KOPT-K1 (cell line): ENCODE measurements around the gene PLPPR1.
"Not testable (repeated sequence)": the region's sequence is repeated elsewhere in the genome, so short reads cannot be mapped to it uniquely, and the experiment has no call there.

Source experiments
- H3K27ac ChIP-seq: fragments of 200-600 bp; sonication (generic); 2 replicates; pipeline ENCODE4 v1.5.1; 2016; ENCODE audit warnings: antibody characterized with exemption, mild to moderate bottlenecking, low read depth, low read length; ENCODE audit not compliant: poor library complexity, severe bottlenecking
- H3K36me3 ChIP-seq: fragments of 200-600 bp; sonication (generic); 2 replicates; pipeline ENCODE4 v1.5.1; 2017; ENCODE audit warnings: antibody characterized with exemption, mild to moderate bottlenecking, low read length, moderate library complexity; ENCODE audit not compliant: insufficient read depth
- H3K9me3 ChIP-seq: fragments of 200-600 bp; sonication (generic); 2 replicates; pipeline ENCODE4 v1.5.1; 2017; ENCODE audit warnings: antibody characterized with exemption, low read length, mild to moderate bottlenecking; ENCODE audit not compliant: insufficient read depth, poor library complexity, severe bottlenecking

PLPPR1 gene

GRCh38 chr9:101309139-101309538, 280.6 kb downstream of the PLPPR1 start:
- no peaks in the 10 kb centered on the region for H3K9me3 ChIP-seq
- no peak overlapping the region for H3K27ac ChIP-seq
- no peaks in the 10 kb centered on the region for H3K36me3 ChIP-seq

- no peaks in the 10 kb centered on the region for H3K36me3 ChIP-seq
- no peak overlapping the region for H3K27ac ChIP-seq
- H3K9me3 ChIP-seq = no peaks in the 10 kb centered on the region
These were observed 282.7 kb downstream of the PLPPR1 start for GRCh38 chr9:101311191-101311590.

GRCh38 chr9:101311758-101312420, 283.4 kb downstream of the PLPPR1 start:
- no peak overlapping the region for H3K27ac ChIP-seq
- H3K9me3 ChIP-seq = no peaks in the 10 kb centered on the region
- H3K36me3 ChIP-seq = no peaks in the 10 kb centered on the region

GRCh38 chr9:101312661-101313060, 284.1 kb downstream of the PLPPR1 start:
- Histone ChIP-seq H3K9me3 (no peaks in the 10 kb centered on the region), H3K27ac (no peak overlapping the region), H3K36me3 (no peaks in the 10 kb centered on the region)

- Histone ChIP-seq H3K36me3 (no peaks in the 10 kb centered on the region), H3K9me3 (no peaks in the 10 kb centered on the region), H3K27ac (no peak overlapping the region)
These were observed 286.6 kb downstream of the PLPPR1 start for GRCh38 chr9:101315112-101315450.

GRCh38 chr9:101317735-101318134, 289.2 kb downstream of the PLPPR1 start:
- Histone ChIP-seq H3K9me3 (no peaks in the 10 kb centered on the region), H3K27ac (no peak overlapping the region), H3K36me3 (no peaks in the 10 kb centered on the region)

- Histone ChIP-seq H3K27ac (no peak overlapping the region), H3K9me3 (no peaks in the 10 kb centered on the region), H3K36me3 (no peaks in the 10 kb centered on the region)
These were observed 294.6 kb downstream of the PLPPR1 start for GRCh38 chr9:101323129-101323528.

- H3K9me3 ChIP-seq = no peaks in the 10 kb centered on the region
- no peaks in the 10 kb centered on the region for H3K36me3 ChIP-seq
- H3K27ac ChIP-seq = no peak overlapping the region
These were observed 295.8 kb downstream of the PLPPR1 start for GRCh38 chr9:101324245-101324804.

- H3K27ac ChIP-seq = no peak overlapping the region
These were observed 296.5 kb downstream of the PLPPR1 start for GRCh38 chr9:101325053-101325452.

GRCh38 chr9:101326035-101326434, 297.5 kb downstream of the PLPPR1 start:
- H3K36me3 ChIP-seq = no peaks in the 10 kb centered on the region

More at GRCh38 chr9:101325053-101325452, 296.5 kb downstream of the PLPPR1 start:
- H3K36me3 ChIP-seq = no peaks in the 10 kb centered on the region
- no peaks in the 10 kb centered on the region for H3K9me3 ChIP-seq

GRCh38 chr9:101326501-101326900, 298.0 kb downstream of the PLPPR1 start:
- Histone ChIP-seq H3K9me3 (no peaks in the 10 kb centered on the region), H3K27ac (no peak overlapping the region), H3K36me3 (no peaks in the 10 kb centered on the region)

More at GRCh38 chr9:101326035-101326434, 297.5 kb downstream of the PLPPR1 start:
- H3K9me3 ChIP-seq = no peaks in the 10 kb centered on the region
- no peak overlapping the region for H3K27ac ChIP-seq

- not testable (repeated sequence) for H3K27ac ChIP-seq, H3K36me3 ChIP-seq, H3K9me3 ChIP-seq
These were observed 298.9 kb downstream of the PLPPR1 start for GRCh38 chr9:101327422-101327909.

GRCh38 chr9:101332362-101332761, 303.8 kb downstream of the PLPPR1 start:
- H3K9me3 ChIP-seq = no peaks in the 10 kb centered on the region
- H3K36me3 ChIP-seq = no peaks in the 10 kb centered on the region
- no peak overlapping the region for H3K27ac ChIP-seq

- no peak overlapping the region for H3K27ac ChIP-seq
- no peaks in the 10 kb centered on the region for H3K9me3 ChIP-seq
- H3K36me3 ChIP-seq = no peaks in the 10 kb centered on the region
These were observed 305.0 kb downstream of the PLPPR1 start for GRCh38 chr9:101333490-101333889.

- Histone ChIP-seq H3K27ac (no peak overlapping the region), H3K36me3 (no peaks in the 10 kb centered on the region), H3K9me3 (no peaks in the 10 kb centered on the region)
These were observed 305.6 kb downstream of the PLPPR1 start for GRCh38 chr9:101333926-101334702.
